ENCODE results near the gene RNF144A.

GRCh38 chr2:6916736-6917070 is 509 bp upstream of the RNF144A start:
- TF ChIP-seq CTCF (IDR thresholded peaks at IDR 0.05) (no peak), EZH2 (IDR thresholded peaks at IDR 0.05; ENCODE audit: borderline replicate concordance, insufficient read depth, low read depth, low read length, poor library complexity, severe bottlenecking) (no peak)
